Heart left ventricle (tissue), 16 donors: ENCODE results near the gene PRKCA. TPM values are rescaled to one million over a fixed set of nuclear protein-coding genes. Genes with fewer than 3 reads are reported as not detected.

Experiments
- ATAC-seq, 4 donors: fragments of 200-7000 bp; cut with Tn5 transposase; one replicate each; pipeline ENCODE4 v1.9.1; 2020 to 2022; ENCODE audit warnings: moderate library complexity in 4 of 4, mild to moderate bottlenecking in 3 of 4, moderate number of reproducible peaks in 1 of 4
- DNase-seq, 5 donors: peaks; one replicate each; pipeline ENCODE4 v3.0.0-alpha.2; 2020
- H3K27ac ChIP-seq, 12 donors: fragments of 200-600 bp; sonication (generic) in 4 of 12; one replicate each; pipeline versions ENCODE4 v1.5.0 to v1.8.0; 2016 to 2022; ENCODE audit warnings: mild to moderate bottlenecking in 2 of 12
- H3K27me3 ChIP-seq, 9 donors: fragments of 200-600 bp; sonication (generic) in 2 of 9; one replicate each; pipeline versions ENCODE4 v1.5.1 to v1.8.0; 2016 to 2022; ENCODE audit warnings: mild to moderate bottlenecking in 3 of 9
- H3K36me3 ChIP-seq, 9 donors: fragments of 200-600 bp; sonication (generic) in 2 of 9; one replicate each; pipeline versions ENCODE4 v1.5.0 to v1.8.0; 2018 to 2022; ENCODE audit warnings: mild to moderate bottlenecking in 2 of 9
- H3K4me1 ChIP-seq, 12 donors: fragments of 200-600 bp; sonication (generic) in 4 of 12; one replicate each; pipeline versions ENCODE4 v1.5.0 to v1.8.0; 2016 to 2022; ENCODE audit warnings: mild to moderate bottlenecking in 3 of 12
- H3K4me3 ChIP-seq, 12 donors: fragments of 200-600 bp; sonication (generic) in 4 of 12; one replicate each; pipeline versions ENCODE4 v1.5.0 to v1.8.0; 2017 to 2022; ENCODE audit warnings: mild to moderate bottlenecking in 9 of 12, moderate library complexity in 4 of 12
- H3K9me3 ChIP-seq, 12 donors: fragments of 200-600 bp; sonication (generic) in 4 of 12; one replicate each; pipeline versions ENCODE4 v1.5.0 to v1.8.0; 2016 to 2022; ENCODE audit warnings: mild to moderate bottlenecking in 1 of 12
- CTCF ChIP-seq, 12 donors: fragments of 200-600 bp; sonication (generic) in 4 of 12; IDR thresholded peaks; one replicate each; pipeline versions ENCODE4 v1.5.0 to v1.8.0; 2018 to 2022; ENCODE audit warnings: antibody characterized with exemption in 12 of 12, mild to moderate bottlenecking in 5 of 12
- POLR2A ChIP-seq, 2 donors: fragments of 450-650 bp; IDR thresholded peaks; one replicate each; pipeline ENCODE4 v1.6.1; 2017; ENCODE audit warnings: antibody characterized with exemption in 2 of 2, mild to moderate bottlenecking in 2 of 2, moderate library complexity in 2 of 2
- WGBS, 4 donors: extraction: QIAGEN DNeasy Blood & Tissue Kit in 2 of 4; methylation state at CpG; one replicate each; pipeline versions ENCODE4 v1.1.5 to v1.1.7; 2013 to 2018; 5-methylcytosine and 5-hydroxymethylcytosine counted together
- intact Hi-C, 10 donors: fragments of 100-400 bp; cut with DNase I; formaldehyde crosslinking; loops; one replicate each; pipeline versions ENCODE4 v1.11.1 to v1.14.2; 2022
- polyA plus RNA-seq, 2 donors: library from polyadenylated mRNA; stranded (reverse); fragments of 200-250 nt; gene quantifications; one replicate each; pipeline ENCODE4 v1.2.3, GENCODE V29; 2013
- total RNA-seq, 9 donors: library from RNA; depleted of rRNA in 2 of 9; stranded (reverse); fragments of >200 nt in 2 of 9; fragmentation: NEBNext Ultra II Directional in 3 of 9; extraction: Animal tissue kit (Norgen Biotek cat#: 25700) in 3 of 9; gene quantifications; one replicate each; pipeline versions ENCODE4 v1.1.0 to v1.2.4, GENCODE V29; 2016 to 2023
- donor health status: ischemic (EF 13 %, LVEDD 7.1; RV severe dilation, severe dysfunction).
- donor health status: healthy with polysubstance abuse.
- donor health status: DM: no; HTN: yes; CAD: no.
- donor health status: DM: no; HTN: no; CAD: no.
- donor health status: ischemic (EF 25% LVEDD 6.9; RV normal size, moderate dysfunction).
- donor health status: ischemic (EF 25% LVEDD 5.7; RV mildly dilated, moderate dysfunction).
- donor health status: healthy.
- donor health status: DM: yes; HTN: yes; CAD: no.
- donor health status: ischemic (EF 35%, LVEDD 5.7; RV mildly dilated, moderate dysfunction).
- donor health status: nonischemic (EF 11% LVEDD 7.7; RV severe dilation, severe dysfunction).
- donor health status: DM: yes; HTN: yes; CAD: no.
- donor health status: PGD.
- donor health status: ischemic (EF 29% LVEDD 5.4; RV normal size, mild dysfunction).
- donor health status: nonischemic (EF 23%, LVEDD 6.1; RV moderate dilation, normal function).

Gene PRKCA
- total and polyA plus RNA-seq, 11 donors: 3.4 to 26.8 (median 11.4) TPM

GRCh38 chr17:66630379-66630778, 328.0 kb downstream of the PRKCA start:
- TF ChIP-seq CTCF (IDR thresholded peaks at IDR 0.05): no peak
- no peak for TF ChIP-seq POLR2A (IDR thresholded peaks at IDR 0.05)
- H3K9me3 ChIP-seq: no peaks in the 10 kb centered on the region
- WGBS, 4 donors: 94 to 98% (median 97%) methylated on average over 2 of the region's 2 CpGs
- no peaks in the 10 kb centered on the region for H3K4me1 ChIP-seq
- intact Hi-C loops: no loop called here
- no peak overlapping the region for H3K4me3 ChIP-seq
- H3K27ac ChIP-seq: no peak overlapping the region
- no peaks in the 10 kb centered on the region for H3K27me3 ChIP-seq
- ATAC-seq: no peak
- H3K36me3 ChIP-seq: no peaks in the 10 kb centered on the region
- DNase-seq: no peak

- no peaks in the 10 kb centered on the region for H3K36me3 ChIP-seq
- H3K27me3 ChIP-seq: no peaks in the 10 kb centered on the region
- no peaks in the 10 kb centered on the region for H3K4me1 ChIP-seq
- 79 to 86% (median 81%) methylated on average over 3 of the region's 3 CpGs for WGBS, 4 donors
- H3K27ac ChIP-seq: no peak overlapping the region
- H3K9me3 ChIP-seq: no peaks in the 10 kb centered on the region
- intact Hi-C loops: no loop called here
- DNase-seq (no peak), ATAC-seq (no peak)
- H3K4me3 ChIP-seq: no peak overlapping the region
- no peak for TF ChIP-seq POLR2A (IDR thresholded peaks at IDR 0.05)
- no peak for TF ChIP-seq CTCF (IDR thresholded peaks at IDR 0.05)
Observed at GRCh38 chr17:66630828-66631472, 328.5 kb downstream of the PRKCA start.

- H3K4me3 ChIP-seq: no peak overlapping the region
- no peaks in the 10 kb centered on the region for H3K4me1 ChIP-seq
- intact Hi-C loops: no loop called here
- WGBS, 4 donors: 89 to 90% (median 89%) methylated on average over 3 of the region's 3 CpGs
- H3K9me3 ChIP-seq: no peaks in the 10 kb centered on the region
- H3K36me3 ChIP-seq: no peaks in the 10 kb centered on the region
- no peaks in the 10 kb centered on the region for H3K27me3 ChIP-seq
- no peak overlapping the region for H3K27ac ChIP-seq
- TF ChIP-seq POLR2A (IDR thresholded peaks at IDR 0.05) (no peak), CTCF (IDR thresholded peaks at IDR 0.05) (no peak)
- ATAC-seq: no peak
- no peak for DNase-seq
Observed at GRCh38 chr17:66632731-66633130, 330.3 kb downstream of the PRKCA start.

- H3K4me1 ChIP-seq: no peaks in the 10 kb centered on the region
- DNase-seq (no peak), ATAC-seq (no peak)
- no peak overlapping the region for H3K27ac ChIP-seq
- intact Hi-C loops: no loop called here
- WGBS, 4 donors: 87 to 90% (median 89%) methylated on average over 3 of the region's 3 CpGs
- no peaks in the 10 kb centered on the region for H3K27me3 ChIP-seq
- H3K4me3 ChIP-seq: no peak overlapping the region
- no peaks in the 10 kb centered on the region for H3K36me3 ChIP-seq
- no peaks in the 10 kb centered on the region for H3K9me3 ChIP-seq
- TF ChIP-seq CTCF (IDR thresholded peaks at IDR 0.05) (no peak), POLR2A (IDR thresholded peaks at IDR 0.05) (no peak)
Observed at GRCh38 chr17:66633317-66633965, 331.0 kb downstream of the PRKCA start.
